Embryonic facial prominence (tissue), 1 donor: ENCODE results near the gene GRID1.
"Not testable (repeated sequence)": the region's sequence is repeated elsewhere in the genome, so short reads cannot be mapped to it uniquely, and the experiment has no call there.

Source experiments
- DNase-seq: peaks from one replicate; pipeline ENCODE4 v3.0.0-alpha.2; 2016; ENCODE audit errors: extremely low spot score

GRID1 gene

DNA sequence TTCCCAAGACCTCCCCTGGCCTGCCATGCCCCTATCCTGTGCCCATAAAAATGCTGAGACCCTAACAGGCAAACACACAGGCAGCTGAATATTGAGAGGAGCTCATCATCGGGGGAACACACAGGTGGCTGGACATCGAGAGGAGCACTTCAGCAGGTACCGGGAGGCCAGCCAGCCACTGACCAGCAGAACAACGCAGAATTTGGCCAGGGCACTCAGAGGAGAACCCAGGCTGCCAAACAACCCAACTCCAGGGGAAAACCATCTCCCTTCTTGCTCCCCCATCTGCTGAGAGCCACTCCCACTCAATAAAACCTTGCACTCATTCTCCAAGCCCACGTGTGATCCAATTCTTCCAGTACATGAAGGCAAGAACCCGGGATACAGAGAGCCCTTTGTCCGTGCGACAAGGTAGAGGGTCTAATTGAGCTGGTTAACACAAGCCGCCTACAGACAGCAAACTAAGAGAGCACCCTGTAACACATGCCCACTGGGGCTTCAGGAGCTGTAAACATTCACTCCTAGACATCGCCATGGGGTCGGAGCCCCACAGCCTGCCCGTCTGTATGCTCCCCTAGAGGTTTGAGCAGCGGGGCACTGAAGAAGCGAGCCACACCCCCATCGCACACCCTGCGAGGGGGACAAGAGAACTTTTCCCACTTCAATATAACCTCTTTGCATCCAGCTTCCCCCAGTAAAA, 258.8 kb downstream of the GRID1 start:
- DNase-seq: not testable (repeated sequence)

- no peak for DNase-seq
These were observed 259.5 kb downstream of the GRID1 start for GRCh38 chr10:86107131-86107530.

DNA sequence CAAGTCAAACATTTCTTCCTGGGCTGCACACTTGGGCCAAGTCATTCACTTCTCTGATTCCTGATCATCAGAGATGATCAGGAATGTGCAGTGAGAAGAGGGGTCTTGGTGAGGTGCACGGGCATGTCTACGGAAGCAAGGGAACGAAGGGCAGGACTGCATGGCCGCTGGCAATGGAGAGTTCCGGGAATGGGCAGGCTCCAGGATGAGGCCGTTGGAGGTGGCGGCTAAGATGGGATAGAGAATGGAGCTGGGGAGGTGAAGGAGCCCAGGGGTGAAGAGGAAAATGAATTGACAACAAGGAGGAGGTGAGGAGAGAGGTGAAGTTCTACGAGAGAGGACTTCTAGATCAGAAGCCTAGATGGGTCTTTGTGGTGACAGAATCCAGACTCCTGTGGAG, 260.0 kb downstream of the GRID1 start:
- no peak for DNase-seq

DNA sequence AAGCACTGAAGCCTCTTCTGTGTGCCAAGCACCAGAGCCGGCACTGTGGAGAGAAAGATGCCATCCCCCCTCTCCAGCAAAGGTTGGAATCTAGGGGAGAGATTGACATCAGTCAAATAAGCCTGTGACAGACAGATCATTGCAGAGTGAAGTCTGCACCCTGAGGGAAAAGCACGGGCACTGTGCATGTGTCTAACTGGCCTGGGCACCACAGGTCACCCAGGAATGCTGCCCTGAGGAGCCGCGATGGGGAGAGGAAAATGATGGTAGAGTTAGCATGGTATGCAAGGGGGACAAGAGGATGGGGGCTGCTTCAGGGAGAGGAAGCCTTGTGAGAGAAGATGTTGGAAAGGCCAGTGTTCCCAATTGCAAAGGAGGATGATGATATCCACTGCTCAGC, 261.0 kb downstream of the GRID1 start:
- DNase-seq: no peak

GRCh38 chr10:86105181-86105580, 261.4 kb downstream of the GRID1 start:
- DNase-seq: no peak

DNA sequence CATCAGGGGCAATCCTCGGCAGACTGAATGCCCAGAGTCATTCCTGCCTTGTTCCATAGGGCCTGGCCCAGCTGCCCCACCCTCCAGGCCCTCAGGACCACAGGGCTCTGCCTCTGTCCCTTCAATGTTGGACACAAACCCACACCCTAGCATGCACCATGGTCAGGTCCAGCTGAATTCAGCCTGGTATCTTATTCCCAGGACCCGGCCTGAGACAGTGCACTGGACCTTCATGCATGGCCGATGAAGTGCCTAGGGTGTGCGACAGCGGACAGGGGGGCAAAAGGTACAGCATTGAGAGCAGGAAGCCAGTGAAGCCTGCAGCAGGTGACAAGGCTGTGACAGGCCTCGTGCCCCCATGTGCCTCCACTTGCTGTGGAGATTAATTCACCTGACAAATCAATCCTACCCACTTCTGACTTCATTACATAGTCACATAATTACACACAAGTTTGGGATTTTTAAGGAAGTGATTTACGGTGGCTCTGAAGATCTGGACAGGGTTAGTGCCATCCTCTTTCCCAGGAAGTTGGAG, 261.9 kb downstream of the GRID1 start:
- DNase-seq: no peak

DNA sequence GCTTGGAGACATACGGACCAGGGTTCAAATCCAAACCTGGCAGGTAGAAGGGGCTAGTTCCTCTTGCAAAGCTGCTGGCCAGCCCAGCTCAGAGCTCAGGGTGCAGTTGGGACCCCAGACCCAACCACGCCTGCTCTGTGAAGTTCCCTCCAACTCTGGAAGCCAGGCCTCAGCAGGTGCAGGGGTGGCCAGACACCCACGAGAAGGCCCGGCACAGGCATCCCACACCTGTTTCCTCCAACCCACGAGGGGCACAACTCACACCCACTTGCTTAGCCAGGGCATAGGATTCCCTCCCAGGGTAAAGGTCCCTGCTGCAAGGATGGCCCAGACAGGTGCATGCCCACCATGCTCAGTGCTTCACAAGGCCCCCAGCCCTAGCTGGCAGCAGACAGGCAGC, 262.4 kb downstream of the GRID1 start:
- no peak for DNase-seq

DNA sequence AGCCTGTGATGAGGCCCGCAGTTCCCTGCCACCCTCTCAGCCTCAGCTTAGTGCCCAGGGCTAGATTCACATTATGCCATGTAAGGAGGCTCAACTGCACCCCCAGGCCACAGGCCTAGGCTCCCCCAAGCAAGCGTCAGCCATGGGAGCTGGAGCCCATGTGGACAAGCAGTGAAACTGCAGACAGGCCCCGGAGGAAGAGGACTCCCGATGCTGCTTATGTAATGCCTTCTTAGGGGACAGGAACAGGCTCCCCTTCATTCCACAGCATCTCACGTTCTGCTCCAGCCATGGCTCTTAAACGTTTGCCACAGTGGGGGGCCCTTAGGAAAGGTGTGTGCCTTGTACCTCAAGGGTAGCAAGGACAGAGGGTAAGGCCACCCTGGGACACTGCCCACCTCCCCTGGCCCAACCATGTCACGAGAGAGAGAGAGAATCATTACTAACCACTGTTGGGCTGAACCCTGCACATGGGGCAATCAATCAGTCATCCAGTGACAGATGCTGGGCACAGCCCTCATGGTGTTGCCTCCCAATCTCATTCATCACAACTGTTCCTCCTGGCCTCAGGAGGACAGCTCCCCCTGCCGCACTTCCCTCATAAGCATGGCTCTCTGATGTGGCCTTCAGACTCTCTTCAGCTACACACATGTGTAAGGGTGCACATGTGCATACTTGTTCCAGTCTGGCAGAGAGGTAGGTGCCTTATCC, 263.0 kb downstream of the GRID1 start:
- no peak for DNase-seq

DNA sequence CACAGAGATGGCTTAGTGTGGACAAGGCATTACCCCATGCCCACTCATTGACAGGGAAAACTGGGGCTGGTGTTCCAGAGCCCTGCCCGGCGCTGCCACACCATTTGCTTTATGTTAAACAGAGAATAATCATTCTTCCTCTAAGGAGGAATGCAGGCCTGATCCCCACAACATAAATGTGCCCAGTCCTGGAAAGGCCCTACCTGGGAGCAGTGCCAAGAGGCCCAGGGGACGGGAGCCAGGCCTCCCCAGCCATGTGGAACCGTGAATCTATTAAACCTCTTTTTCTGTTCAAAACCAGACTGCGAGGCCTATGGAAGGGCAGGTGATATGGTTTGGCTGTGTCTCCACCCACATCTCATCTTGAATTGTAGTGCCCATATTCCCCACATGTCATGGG, 264.1 kb downstream of the GRID1 start:
- DNase-seq: no peak

DNA sequence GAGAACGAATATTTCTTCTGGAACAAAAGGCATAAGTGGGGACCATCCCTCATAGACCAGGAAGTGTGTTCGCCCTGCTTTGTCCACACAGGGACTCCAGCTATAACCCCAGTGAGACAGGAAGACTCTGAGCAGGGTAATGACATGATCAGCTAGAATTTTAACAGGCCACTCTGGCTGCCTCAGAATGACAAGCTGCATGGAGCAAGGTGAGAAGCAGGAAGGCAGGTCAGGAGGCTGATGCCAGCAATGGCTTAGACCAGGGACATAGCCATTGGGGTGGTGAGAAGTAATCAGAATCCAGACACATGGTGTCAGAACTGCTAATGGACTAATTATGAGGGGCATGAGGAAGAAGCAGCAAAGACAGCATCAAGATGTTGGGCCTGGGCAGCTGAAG, 264.6 kb downstream of the GRID1 start:
- no peak for DNase-seq

- DNase-seq: no peak
These were observed 266.0 kb downstream of the GRID1 start for GRCh38 chr10:86100581-86101061.

GRCh38 chr10:86099542-86100334, 266.9 kb downstream of the GRID1 start:
- DNase-seq: no peak

GRCh38 chr10:86098187-86098881, 268.3 kb downstream of the GRID1 start:
- no peak for DNase-seq

- DNase-seq: not testable (repeated sequence)
These were observed 271.5 kb downstream of the GRID1 start for GRCh38 chr10:86095061-86095460.

DNA sequence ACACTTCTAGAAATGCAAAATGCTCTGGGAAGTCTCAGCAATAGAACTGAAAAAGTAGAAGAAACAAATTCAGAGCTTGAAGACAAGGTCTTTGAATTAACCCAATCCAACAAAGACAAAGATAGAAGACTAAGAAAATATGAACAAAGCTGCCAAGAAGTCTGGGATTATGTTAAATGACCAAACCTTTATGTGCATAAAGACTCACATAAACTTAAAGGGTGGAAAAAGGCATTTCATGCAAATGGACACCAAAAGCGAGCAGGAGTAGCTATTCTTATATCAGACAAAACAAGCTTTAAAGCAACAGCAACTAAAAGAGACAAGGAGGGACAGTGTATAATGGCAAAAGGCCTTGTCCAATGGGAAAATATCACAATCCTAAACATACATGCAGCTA, 274.3 kb downstream of the GRID1 start:
- DNase-seq: not testable (repeated sequence)

DNA sequence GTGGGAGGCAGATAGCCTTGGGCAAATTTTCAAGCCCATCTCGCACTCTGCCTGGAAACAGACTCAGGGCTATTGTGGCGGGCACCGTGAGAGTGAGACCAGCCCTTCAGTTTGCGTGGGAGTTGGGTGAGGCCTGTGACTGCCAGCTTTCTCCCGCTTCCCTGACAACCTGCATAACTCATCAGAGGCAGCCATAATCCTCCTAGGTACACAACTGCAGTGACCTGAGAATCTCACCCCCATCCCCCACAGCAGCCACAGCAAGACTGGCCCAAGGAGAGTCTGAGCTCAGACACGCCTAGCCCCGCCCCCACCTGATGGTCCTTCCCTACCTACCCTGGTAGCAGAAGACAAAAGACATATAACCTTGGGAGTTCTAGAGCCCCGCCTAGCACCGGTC, 275.4 kb downstream of the GRID1 start:
- DNase-seq: no peak

DNA sequence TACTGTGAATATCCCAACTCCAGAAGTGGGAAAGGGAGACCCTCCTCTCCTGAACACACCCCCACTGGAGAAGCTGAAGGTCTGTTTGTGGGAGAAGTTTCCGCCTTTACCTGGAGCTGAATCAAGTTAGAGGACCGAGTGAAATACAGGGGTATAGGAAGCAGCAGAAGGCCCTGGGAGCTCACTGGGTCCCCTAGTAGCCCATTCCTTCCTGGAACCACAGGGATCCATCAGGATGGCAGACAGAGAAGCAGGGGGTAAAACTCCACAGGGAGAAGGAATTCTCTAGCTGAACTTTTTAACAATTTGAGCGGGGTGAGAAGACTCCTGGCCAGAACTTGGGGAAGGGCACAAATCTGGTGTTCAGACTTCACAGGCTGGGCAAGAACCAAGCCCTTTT, 275.8 kb downstream of the GRID1 start:
- no peak for DNase-seq

- no peak for DNase-seq
These were observed 278.9 kb downstream of the GRID1 start for GRCh38 chr10:86087716-86088115.

DNA sequence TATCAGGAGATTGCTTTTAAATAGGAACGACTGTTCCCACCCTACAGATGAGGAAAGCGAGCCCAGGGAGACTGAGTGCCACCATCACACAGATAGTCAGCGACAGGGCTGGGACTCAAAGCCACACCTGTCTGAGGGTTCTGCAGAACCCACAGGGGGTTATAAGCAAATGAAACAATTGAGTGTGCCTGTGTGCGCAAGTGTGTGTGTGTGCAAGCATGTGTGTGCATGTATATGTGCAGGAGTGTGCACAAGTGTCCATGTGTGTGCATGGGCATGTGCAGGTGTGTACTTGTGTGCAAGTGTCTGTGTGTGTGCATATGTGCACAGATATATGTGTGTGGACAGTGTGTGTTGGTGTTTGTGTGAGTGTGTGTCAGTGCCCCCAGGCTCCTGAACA, 280.2 kb downstream of the GRID1 start:
- DNase-seq: no peak

- DNase-seq: no peak
These were observed 280.9 kb downstream of the GRID1 start for GRCh38 chr10:86085686-86086085.

DNA sequence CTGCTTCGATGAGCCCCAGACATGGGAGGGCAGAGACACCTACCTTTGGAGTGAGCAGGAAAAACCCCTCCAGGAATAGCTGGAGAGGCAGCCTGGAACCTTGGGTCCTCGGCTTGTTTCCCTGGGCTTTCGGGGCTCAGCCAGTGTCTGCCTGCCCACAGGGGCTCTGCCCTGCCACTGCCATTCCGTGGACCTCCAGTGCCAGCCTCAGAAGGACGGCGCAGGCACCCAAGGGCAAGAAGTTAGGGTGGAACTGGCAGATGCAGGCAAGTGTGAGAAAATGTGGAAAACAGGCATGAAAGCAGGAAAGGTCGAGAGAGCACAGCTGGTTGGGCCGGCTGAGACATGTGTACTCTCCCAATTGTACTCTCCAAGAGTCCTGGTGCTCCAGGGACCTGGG, 281.5 kb downstream of the GRID1 start:
- no peak for DNase-seq

- DNase-seq: no peak
These were observed 282.0 kb downstream of the GRID1 start for GRCh38 chr10:86084585-86084984.
